GM23338 (cell line): ENCODE results near the gene ABHD10. TPM values are rescaled to one million over a fixed set of nuclear protein-coding genes. Genes with fewer than 3 reads are reported as not detected.

Experiments
- ATAC-seq: fragments of 200-7000 bp; cut with Tn5 transposase; 3 replicates; pipeline ENCODE4 v1.9.1; 2020
- DNase-seq: peaks from one replicate; pipeline ENCODE4 v3.0.0-alpha.2; 2015; ENCODE audit warnings: low spot score
- H2AFZ ChIP-seq: fragments of 200-600 bp; sonication (generic); 2 replicates; pipeline ENCODE4 v1.8.0; 2016; ENCODE audit warnings: antibody characterized with exemption, mild to moderate bottlenecking, moderate library complexity
- H3F3A ChIP-seq: fragments of 200-600 bp; sonication (generic); replicated peaks from 2 replicates; pipeline ENCODE4 v1.8.0; 2017; ENCODE audit warnings: antibody characterized with exemption, mixed run types, low read depth
- H3K27ac ChIP-seq: fragments of 200-600 bp; sonication (generic); 2 replicates; pipeline ENCODE4 v1.6.1; 2016; ENCODE audit warnings: low read depth
- H3K27me3 ChIP-seq: fragments of 200-600 bp; sonication (generic); 2 replicates; pipeline ENCODE4 v1.8.0; 2016; ENCODE audit warnings: mild to moderate bottlenecking, mixed run types, moderate library complexity; ENCODE audit not compliant: insufficient read depth
- H3K36me3 ChIP-seq: fragments of 200-600 bp; sonication (generic); 2 replicates; pipeline ENCODE4 v1.8.0; 2016; ENCODE audit warnings: mild to moderate bottlenecking; ENCODE audit not compliant: insufficient read depth
- H3K4me1 ChIP-seq: fragments of 200-600 bp; sonication (generic); 2 replicates; pipeline ENCODE4 v1.8.0; 2016; ENCODE audit warnings: mild to moderate bottlenecking, moderate library complexity; ENCODE audit not compliant: insufficient read depth
- H3K4me2 ChIP-seq: fragments of 200-600 bp; sonication (generic); 2 replicates; pipeline ENCODE4 v1.7.1; 2017; ENCODE audit warnings: mixed run types
- H3K4me3 ChIP-seq: fragments of 200-600 bp; sonication (generic); 2 replicates; pipeline ENCODE4 v1.6.1; 2016; ENCODE audit warnings: mixed run types
- H3K79me2 ChIP-seq: fragments of 200-600 bp; sonication (generic); replicated peaks from 2 replicates; pipeline ENCODE4 v1.8.0; 2017; ENCODE audit warnings: mild to moderate bottlenecking; ENCODE audit not compliant: insufficient read depth
- H3K9me2 ChIP-seq: fragments of 200-600 bp; sonication (generic); 2 replicates; pipeline ENCODE4 v1.8.0; 2017; ENCODE audit not compliant: insufficient read depth
- H4K20me1 ChIP-seq: fragments of 200-600 bp; sonication (generic); replicated peaks from 2 replicates; pipeline ENCODE4 v1.8.0; 2017; ENCODE audit warnings: mild to moderate bottlenecking; ENCODE audit not compliant: insufficient read depth
- H3K27ac Mint-ChIP-seq: 2 replicates; pipeline ENCODE4 v1.8.0; 2020; ENCODE audit warnings: inconsistent platforms, mild to moderate bottlenecking, moderate library complexity, mixed read lengths
- H3K27me3 Mint-ChIP-seq: 3 replicates; pipeline ENCODE4 v1.8.0; 2022; ENCODE audit warnings: low read depth, mild to moderate bottlenecking, moderate library complexity, mixed read lengths, inconsistent platforms; ENCODE audit not compliant: insufficient read depth, poor library complexity
- H3K36me3 Mint-ChIP-seq: 3 replicates; pipeline ENCODE4 v1.8.0; 2021; ENCODE audit warnings: low read depth, mild to moderate bottlenecking, inconsistent platforms, moderate library complexity, mixed read lengths
- H3K4me1 Mint-ChIP-seq: 3 replicates; pipeline ENCODE4 v1.8.0; 2020; ENCODE audit warnings: mild to moderate bottlenecking, inconsistent platforms, mixed read lengths
- H3K4me3 Mint-ChIP-seq: 3 replicates; pipeline ENCODE4 v1.8.0; 2021; ENCODE audit warnings: moderate library complexity, mild to moderate bottlenecking, inconsistent platforms, mixed read lengths
- H3K9me3 Mint-ChIP-seq: 3 replicates; pipeline ENCODE4 v1.8.0; 2020; ENCODE audit warnings: moderate library complexity, mild to moderate bottlenecking, inconsistent platforms, mixed read lengths
- CREB1 ChIP-seq: fragments of 250-450 bp; sonication (Bioruptor Pico); IDR thresholded peaks from 2 replicates; pipeline ENCODE4 v1.5.0; 2020; ENCODE audit warnings: low read depth, mild to moderate bottlenecking, moderate library complexity
- CTCF ChIP-seq, 2 experiments: fragments of 200-600 bp in 1 of 2; sonication (generic) in 1 of 2; conservative IDR thresholded peaks; 2 replicates each; pipeline versions ENCODE4 v1.5.1 to v1.6.1; 2016 to 2017; ENCODE audit warnings: antibody characterized with exemption in 2 of 2, low read depth in 2 of 2, mild to moderate bottlenecking in 2 of 2, moderate library complexity in 1 of 2
- ETS1 ChIP-seq: IDR thresholded peaks from 2 replicates; pipeline ENCODE4 v1.6.1; 2016; ENCODE audit warnings: antibody characterized with exemption
- JUNB ChIP-seq: IDR thresholded peaks from one replicate; pipeline ENCODE4 v1.6.1; 2016; ENCODE audit warnings: antibody characterized with exemption; ENCODE audit not compliant: unreplicated experiment
- REST ChIP-seq: IDR thresholded peaks from one replicate; pipeline ENCODE4 v1.6.1; 2018; ENCODE audit warnings: antibody characterized with exemption; ENCODE audit not compliant: unreplicated experiment
- ZNF114 ChIP-seq: fragments of 250-450 bp; sonication (Bioruptor Pico); IDR thresholded peaks from 2 replicates; pipeline ENCODE4 v1.5.0; 2020; ENCODE audit warnings: mild to moderate bottlenecking, moderate library complexity
- ZNF331 ChIP-seq: fragments of 250-450 bp; sonication (Bioruptor Pico); IDR thresholded peaks from 2 replicates; pipeline ENCODE4 v1.5.0; 2020; ENCODE audit warnings: low read depth, mild to moderate bottlenecking, moderate library complexity
- ZNF462 ChIP-seq: fragments of 250-450 bp; sonication (Bioruptor Pico); IDR thresholded peaks from 2 replicates; pipeline ENCODE4 v1.5.0; 2020; ENCODE audit warnings: mild to moderate bottlenecking, moderate library complexity
- polyA plus RNA-seq: library from polyadenylated mRNA; unstranded; fragments of >200 nt; fragmentation: Nextera tagmentation; extraction: Ambion mirVana; gene quantifications from 2 replicates; pipeline ENCODE4 v1.2.1, GENCODE V29; 2016
- total RNA-seq: library from RNA; depleted of rRNA; stranded (reverse); fragments of >200 nt; shearing (Covaris generic); gene quantifications from 2 replicates; pipeline ENCODE4 v1.2.3, GENCODE V29; 2014

ABHD10 gene
- total and polyA plus RNA-seq, 2 experiments from 2014 or later, result 16.9 to 28.0 TPM

GRCh38 chr3:112004669-112005068 lies 25.8 kb downstream of the ABHD10 start:
- Histone ChIP-seq H3K79me2 (no peaks in the 10 kb centered on the region), H3K36me3 (peaks cover 5% of the 10 kb centered on the region; the same call in 1 of the 2 replicates), H4K20me1 (no peaks in the 10 kb centered on the region; the same call in 1 of the 2 replicates), H3K4me3 (no peak overlapping the region), H3K4me2 (no peak overlapping the region), H3K27ac (no peak overlapping the region), H2AFZ (no peak overlapping the region), H3K4me1 (peaks cover 18% of the 10 kb centered on the region), H3K27me3 (peaks cover 7% of the 10 kb centered on the region), H3F3A (no peaks in the 10 kb centered on the region), H3K9me2 (no peaks in the 10 kb centered on the region)
- H3K4me3 Mint-ChIP-seq, result no peak overlapping the region
- H3K27ac Mint-ChIP-seq, result no peak overlapping the region
- DNase-seq (no peak), ATAC-seq (no peak)
- peaks cover 19% of the 10 kb centered on the region for H3K27me3 Mint-ChIP-seq
- H3K36me3 Mint-ChIP-seq, result peaks cover 18% of the 10 kb centered on the region; the same call in 2 of the 3 replicates
- H3K9me3 Mint-ChIP-seq, result no peaks in the 10 kb centered on the region
- peaks cover 20% of the 10 kb centered on the region for H3K4me1 Mint-ChIP-seq
- no peak for TF ChIP-seq ZNF114 (CRISPR knock-in tag)
- TF ChIP-seq CREB1, result no peak
- no peak for TF ChIP-seq CTCF (conservative IDR thresholded peaks at IDR 0.05; ENCODE audit: low read depth in 2 of 2)
- TF ChIP-seq JUNB, result no peak
- no peak for TF ChIP-seq ZNF331
- TF ChIP-seq ETS1, result no peak

- no peak for TF ChIP-seq JUNB
- no peak for TF ChIP-seq ZNF462 (CRISPR knock-in tag)
- no peak for TF ChIP-seq REST
- Mint-ChIP-seq H3K27ac (no peak overlapping the region), H3K36me3 (peaks cover 18% of the 10 kb centered on the region; the same call in 2 of the 3 replicates), H3K27me3 (peaks cover 19% of the 10 kb centered on the region), H3K4me3 (no peak overlapping the region), H3K4me1 (peaks cover 20% of the 10 kb centered on the region), H3K9me3 (no peaks in the 10 kb centered on the region)
- Histone ChIP-seq H3K36me3 (peaks cover 5% of the 10 kb centered on the region; the same call in 1 of the 2 replicates), H2AFZ (no peak overlapping the region), H3K4me3 (no peak overlapping the region), H3K79me2 (no peaks in the 10 kb centered on the region), H3K4me1 (peaks cover 13% of the 10 kb centered on the region), H3K27me3 (peaks cover 2% of the 10 kb centered on the region), H3K27ac (no peak overlapping the region), H3K4me2 (no peak overlapping the region), H3F3A (no peaks in the 10 kb centered on the region), H4K20me1 (no peaks in the 10 kb centered on the region; the same call in 1 of the 2 replicates), H3K9me2 (no peaks in the 10 kb centered on the region)
- ATAC-seq, result no peak
- no peak for DNase-seq
Observed at GRCh38 chr3:112005091-112005672, 26.4 kb downstream of the ABHD10 start.
